Activated CD8-positive, alpha-beta memory T cell treated with anti-CD3 and anti-CD28 coated beads, Interleukin-2, amount 50 U/mL, for 24 hours (primary cell): ENCODE results near the gene ACVR1.

Experiments
- DNase-seq: peaks from one replicate; pipeline ENCODE4 v3.0.0-alpha.2; 2020; ENCODE audit errors: extremely low read depth

Gene ACVR1

DNA sequence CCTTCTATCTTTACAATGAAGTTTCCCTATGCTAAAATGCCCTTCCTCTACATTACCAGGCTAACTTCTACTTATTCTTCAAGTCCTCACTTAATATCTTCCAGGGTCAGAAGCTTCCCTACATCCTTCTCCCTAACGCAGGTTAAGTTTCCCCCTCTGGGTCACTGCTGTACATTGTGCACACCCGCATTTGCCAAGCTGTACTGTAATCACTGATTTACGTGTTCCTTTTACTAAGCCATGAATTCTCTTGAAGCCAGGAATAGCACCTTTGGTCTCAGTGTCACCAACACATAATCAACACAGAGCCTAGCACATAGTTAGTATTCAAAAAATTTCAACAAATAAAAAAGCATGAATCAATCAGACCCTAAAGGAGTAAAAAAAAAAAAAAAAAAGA, 22.3 kb downstream of the ACVR1 start:
- no peak for DNase-seq

DNA sequence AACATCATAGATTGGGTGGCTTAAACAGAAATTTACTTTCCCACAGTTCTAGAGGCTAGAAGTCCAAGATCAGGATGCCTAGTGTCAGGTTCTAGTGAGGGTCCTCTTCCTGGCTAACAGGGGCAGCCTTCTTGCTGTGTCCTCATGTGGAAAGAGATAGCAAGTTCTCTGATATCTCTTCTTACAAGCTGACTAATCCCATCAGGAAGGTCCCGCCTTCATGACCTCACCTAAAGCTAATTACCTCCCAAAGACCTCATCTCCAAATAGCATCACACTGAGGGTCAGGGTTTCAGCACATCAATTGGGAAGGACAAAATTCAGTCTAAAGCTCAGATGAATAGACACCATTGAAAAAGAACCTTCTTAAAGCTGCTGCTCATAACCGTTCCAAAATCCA, 22.9 kb downstream of the ACVR1 start:
- no peak for DNase-seq

DNA sequence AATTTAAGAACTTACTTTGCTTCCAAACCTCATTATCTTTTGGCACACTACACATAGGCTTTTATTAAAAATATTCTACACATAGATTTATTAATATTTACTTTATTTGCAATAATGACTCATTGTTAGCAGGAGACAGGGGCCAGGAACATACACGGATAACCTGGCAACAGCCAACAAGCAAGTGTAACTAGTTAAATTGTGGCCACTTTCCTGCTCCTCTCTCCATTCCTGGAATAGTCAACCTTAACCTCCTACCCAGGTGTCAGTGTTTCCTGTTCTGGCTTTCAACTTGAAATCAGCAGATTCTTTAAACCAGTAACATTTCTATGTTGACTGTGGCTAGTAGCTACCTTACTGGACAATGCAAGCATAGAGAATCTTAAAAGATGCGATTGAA, 26.5 kb downstream of the ACVR1 start:
- DNase-seq = no peak

DNA sequence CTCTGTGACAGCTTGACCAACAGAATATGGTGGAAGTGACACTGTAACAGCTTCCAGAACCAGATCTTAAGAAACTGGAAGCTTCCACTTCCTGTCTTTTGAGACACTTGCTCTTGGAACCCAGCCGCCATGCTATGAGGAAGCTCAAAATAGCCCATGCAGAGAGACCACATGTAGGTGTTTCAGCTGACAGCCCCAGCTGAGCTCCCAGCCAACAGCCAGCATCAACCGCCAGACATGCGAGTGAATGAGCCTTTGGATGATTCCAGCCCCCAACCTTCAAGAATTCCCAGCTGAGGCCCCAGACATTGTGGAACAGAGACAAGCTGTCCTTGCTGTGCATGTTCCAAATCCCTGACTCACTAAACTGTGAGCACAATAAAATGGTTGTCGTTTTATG, 27.9 kb downstream of the ACVR1 start:
- DNase-seq = no peak

DNA sequence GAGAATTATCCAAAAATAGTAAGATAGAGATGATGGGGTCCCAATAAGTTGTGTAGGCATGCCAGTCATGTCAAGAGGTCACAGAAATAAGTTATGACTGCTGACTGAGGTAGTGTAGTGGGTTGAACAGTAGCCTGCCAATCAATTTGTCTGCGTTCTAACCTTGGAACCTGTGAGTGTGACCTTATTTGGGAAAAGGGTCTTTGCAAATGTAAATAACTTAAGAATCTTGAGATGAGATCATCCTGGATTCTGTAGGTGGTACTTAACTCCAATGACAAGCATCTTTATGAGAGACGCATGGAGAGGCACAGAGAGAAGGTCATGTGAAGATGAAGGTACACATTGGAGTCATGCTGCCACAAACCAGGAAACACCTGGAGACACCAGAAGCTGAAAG, 31.0 kb downstream of the ACVR1 start:
- no peak for DNase-seq

DNA sequence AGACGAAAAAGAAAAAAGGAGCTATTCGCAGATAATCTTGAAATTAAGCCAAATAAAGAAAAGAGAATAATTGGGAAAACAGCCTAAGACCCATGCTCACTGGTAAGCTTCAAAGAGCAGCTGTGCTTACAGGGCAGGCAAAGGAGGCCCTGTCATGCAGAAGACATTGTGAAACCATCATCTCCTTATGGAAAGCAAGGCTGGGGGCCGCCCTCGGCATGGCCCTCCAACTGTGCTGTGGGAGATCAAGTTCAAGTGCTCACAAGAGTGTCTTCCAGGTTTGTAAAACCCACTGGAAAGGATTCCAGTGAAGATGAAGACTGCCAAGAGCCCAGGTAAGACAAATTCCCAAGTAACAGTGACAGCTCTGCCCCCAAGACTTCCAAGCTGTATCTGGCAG, 32.2 kb downstream of the ACVR1 start:
- DNase-seq = no peak

DNA sequence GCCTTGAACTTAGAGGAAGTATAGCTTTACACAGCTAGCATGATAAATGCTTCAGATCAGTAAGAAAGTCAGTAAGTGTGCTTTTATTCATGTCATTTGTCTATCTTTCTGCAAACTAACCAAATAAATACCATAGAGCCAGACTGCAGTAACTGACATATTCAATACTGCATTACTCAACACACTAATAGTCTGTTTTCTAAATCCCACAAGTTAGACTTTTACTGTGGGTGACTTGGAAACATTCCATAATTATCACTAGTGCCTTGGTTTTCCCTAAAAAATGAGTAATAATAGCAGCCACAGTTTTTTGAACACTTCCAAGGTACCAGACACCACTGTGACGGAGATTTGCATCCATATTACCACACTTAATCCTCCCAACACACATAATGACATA, 33.0 kb downstream of the ACVR1 start:
- DNase-seq = no peak

DNA sequence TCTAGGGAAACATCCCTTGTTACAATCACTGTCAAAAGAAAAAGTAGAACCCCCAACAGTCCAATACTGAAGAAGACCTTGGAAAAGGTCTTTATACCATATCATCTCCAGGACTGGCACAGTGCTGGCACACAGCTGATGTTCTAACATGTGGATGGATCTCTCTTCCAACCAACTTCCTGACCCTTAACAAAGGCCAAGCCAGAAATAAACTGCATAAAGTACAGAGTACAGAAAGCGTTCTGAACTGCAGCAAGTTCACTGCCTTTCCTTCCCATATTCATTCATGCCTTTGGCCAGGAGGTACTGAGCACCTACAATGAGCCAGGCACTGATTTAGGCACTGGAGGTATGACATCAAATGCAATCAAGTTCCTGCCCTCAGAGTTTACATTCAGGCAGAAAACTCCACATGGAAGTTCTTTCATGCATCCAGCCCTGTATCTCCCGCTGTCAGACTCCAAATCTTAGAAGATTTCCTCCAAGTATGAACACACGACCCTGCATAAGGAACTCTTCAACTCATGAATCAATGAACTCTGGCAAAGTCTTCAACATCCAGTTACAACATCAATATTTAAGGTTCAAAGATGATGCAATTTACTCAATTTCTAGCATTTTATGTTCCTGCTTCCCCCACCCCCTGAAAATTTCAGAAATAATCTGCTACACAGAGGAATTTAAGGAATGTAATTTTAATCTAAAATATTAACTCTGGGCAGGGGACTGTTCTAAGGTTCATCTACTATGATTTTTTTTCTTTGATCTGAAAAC, 33.8 kb downstream of the ACVR1 start:
- no peak for DNase-seq

DNA sequence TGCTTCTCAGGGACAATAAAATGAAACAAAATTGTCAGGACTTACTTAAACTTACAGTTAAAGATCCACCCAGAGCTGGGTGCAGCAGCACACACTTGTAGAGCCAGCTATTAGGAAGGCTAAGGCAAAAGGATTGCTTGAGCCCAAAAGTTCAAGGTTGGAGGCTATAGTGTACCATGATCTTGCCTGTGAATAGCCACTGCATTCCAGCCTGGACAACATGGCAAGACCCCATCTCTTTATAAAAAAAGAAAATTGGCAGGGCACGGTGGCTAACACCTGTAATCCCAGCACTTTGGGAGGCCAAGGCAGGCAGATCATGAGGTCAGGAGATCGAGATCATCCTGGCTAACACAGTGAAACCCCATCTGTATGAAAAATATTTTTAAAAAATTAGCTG, 34.6 kb downstream of the ACVR1 start:
- no peak for DNase-seq

DNA sequence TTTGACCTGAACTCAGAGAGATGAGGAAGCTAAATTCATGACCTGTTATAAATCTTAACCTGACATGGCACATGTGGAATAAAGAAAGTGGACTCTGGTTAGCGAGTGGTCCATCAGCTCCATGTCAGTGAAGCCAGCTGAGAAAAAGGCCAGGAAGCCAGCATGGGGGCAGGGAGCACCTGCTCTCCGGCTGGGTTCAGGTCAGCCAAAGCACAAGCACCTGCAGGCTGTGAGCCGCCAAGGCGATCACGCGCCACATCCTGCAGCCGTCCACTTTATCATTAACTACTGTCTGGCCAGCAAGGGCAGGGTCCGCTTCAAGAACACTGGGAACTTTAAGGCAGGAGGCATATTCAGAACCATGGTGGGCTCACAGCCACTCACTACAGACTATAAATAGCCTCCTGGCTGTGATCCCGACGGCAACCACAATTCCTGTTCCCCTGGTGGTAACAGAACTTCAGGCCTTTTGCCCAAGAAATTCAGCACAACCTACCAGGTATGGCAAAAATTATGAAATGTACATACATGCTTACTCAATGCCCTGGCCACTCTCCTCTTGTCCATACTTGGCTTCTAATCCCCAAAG, 35.5 kb downstream of the ACVR1 start:
- no peak for DNase-seq

DNA sequence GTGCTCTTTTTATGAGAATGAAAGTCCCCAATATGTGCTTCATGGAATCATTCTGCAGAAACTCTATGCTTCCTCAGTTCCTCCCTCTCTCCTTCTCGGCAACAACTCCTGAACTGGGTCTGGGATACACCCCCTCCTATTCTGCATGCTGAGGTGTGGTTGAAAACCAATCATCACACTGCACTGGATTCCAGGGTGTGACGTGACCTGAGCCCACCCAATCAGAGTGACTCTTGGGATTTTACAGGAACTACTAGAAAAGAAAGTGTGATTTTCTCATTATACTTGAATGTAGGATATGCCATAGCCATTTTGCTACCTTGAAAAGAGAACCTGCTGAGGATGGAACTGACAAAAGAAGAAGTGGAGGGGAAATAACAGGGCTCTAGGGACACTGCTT, 36.3 kb downstream of the ACVR1 start:
- DNase-seq = no peak

DNA sequence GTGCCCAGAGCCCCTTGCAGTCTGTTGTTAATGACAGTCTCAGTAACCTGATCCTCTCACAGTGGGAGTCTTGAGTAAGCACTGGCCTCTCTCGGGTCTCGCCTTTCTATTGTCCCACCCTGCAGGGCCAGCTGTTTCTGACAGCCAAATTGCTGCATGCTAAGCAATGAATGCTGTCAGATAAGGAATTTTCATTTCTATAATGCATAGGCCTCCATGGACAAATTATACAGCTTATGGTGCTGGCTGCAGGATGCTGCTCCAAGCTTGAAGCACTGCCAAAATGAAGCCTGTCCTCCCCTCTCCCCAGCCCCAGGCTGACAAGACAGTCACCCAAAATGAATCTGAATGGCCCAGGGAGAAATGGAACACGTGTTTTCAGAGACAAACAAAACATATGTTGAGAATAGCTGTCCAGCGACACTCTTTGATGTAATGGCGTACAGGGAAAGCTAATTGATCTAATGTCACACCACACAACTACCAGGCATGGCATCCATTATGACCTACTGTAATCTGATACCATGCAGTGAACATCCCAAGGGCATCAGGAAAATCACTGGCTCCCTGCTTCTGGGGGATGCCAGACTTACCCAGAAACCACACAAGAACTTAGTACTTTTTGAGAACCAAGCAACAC, 36.8 kb downstream of the ACVR1 start:
- DNase-seq = no peak

DNA sequence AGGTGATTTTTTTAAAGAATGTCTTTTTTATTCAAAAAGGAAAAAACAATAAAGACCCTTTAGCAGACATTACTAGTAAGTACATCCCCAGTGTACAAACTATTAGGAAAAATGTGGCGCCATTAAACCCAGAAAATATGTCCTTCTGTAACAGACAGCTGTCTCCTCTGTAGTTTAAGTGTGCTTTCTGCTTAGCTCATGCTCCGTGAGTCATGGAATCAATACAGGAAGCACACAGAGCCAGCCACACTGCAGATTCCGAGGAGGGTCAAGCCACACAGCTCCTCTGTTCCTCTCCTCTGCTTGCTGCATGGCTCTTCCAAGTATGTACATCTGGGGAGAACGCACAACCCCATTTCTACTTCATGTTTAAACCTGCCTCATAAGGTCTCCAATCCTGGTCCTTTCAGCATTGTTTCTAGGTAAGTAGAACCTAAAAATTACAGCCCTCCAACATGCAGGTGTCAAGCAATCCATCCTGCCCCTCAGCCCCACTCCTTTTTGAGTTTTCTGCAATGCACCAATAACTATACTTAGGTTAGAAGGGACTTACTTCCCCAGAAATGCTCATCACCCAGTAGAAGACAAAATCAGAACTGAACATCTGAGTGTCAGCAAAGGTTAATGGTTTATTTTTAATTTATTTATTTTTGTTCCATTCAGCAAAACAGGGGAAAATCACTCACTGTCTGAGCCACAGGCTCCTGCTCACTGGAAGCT, 37.5 kb downstream of the ACVR1 start:
- no peak for DNase-seq

DNA sequence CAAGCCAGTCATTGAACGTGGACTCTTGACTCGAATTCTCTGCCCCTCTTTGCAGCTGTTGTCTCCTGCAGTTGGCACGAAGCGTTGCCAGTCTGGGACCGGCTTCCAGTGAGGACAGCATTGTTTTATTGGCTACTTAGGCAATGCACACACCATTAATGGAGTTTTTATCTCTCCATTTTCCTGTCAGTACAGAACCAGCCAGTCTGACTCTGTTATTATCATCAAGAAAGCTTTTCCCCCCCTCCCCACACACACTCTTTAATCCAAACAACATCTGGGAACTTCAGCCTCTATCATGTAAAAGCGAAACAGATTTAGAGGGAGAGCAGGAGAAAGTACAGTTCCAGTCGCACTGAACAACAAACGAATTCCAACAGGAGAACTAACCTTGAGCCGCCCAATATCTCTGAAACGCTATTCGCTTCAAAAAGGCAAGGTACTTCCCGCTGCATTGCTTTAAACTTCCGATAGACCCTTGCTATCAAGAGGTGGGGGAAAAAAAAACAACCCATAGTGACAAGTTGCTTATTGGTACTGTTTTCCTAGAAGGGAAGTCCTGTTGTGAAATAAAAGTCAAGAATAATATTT, 38.2 kb downstream of the ACVR1 start:
- DNase-seq = no peak

DNA sequence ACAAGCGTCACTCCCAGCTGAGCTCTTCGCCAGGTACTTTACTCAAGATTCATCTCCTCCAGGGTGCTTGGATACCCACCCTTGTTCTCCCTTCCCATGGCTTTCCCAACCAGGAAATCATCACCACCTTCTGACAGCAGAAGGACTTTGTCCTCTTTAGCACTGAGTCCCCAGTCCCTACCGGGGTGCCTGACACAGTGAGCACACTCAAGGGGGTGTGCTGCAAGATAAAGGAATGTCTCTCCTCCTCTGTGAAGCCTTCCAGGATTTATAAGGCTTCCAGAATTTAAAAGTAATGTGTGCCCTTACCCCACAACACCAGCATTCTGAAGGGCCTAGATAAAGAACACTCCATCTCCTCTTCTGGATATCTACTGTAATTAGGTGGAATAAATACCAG, 39.6 kb downstream of the ACVR1 start:
- no peak for DNase-seq

DNA sequence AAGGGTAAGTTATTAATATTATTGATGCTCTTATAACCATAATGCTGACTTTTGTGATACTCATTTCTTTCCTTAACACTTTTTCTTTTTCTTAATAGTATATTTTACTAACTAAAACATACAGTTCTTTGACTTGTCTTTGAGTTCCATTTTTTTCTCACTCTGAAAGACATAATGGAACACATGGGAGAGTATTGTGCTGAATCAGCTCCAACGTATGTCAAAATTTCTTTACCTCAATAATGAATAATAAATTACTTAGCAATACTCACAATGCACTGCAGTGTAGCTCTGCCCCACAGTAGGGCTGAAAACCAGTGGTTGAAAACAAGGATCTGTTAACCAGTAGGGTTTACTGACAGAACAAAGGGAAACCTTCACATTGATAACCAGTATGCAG, 40.7 kb downstream of the ACVR1 start:
- DNase-seq = no peak

DNA sequence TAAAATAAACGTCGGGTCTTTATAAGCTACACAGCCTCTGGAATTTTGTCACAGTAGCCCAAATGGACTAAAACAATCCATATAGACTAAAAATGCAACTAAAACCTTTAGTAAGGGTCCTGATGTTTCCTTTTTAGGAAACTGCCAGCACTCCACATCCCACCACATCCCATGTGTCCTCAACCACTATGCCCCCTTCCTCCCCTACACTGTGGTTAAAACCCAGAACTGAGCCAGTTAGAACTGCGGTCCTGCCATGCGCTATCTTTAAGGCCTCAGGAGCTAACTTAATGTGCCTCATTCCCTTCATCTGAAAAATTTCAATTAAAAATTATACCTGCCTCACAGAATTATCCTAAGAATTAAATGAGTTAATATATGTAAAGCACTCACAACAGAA, 41.1 kb downstream of the ACVR1 start:
- no peak for DNase-seq

DNA sequence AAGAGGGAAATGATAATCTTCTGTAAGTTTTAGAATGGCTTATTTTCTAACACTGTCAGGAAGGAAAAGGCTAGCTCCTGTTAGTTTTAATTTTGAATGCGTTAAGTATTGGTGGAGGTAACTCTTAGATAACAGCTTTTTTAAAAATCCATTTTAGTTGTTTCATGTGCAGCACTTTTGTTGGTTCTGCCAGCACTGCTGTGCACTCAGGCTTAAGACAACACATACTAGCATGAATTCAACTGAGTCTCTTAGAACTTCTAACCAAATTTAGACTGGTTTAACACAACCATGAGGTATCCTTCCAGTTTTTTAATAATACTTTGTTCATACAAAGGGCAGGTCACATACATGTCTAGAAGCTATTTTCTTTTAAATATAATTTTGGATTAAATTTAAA, 42.4 kb downstream of the ACVR1 start:
- DNase-seq = no peak

DNA sequence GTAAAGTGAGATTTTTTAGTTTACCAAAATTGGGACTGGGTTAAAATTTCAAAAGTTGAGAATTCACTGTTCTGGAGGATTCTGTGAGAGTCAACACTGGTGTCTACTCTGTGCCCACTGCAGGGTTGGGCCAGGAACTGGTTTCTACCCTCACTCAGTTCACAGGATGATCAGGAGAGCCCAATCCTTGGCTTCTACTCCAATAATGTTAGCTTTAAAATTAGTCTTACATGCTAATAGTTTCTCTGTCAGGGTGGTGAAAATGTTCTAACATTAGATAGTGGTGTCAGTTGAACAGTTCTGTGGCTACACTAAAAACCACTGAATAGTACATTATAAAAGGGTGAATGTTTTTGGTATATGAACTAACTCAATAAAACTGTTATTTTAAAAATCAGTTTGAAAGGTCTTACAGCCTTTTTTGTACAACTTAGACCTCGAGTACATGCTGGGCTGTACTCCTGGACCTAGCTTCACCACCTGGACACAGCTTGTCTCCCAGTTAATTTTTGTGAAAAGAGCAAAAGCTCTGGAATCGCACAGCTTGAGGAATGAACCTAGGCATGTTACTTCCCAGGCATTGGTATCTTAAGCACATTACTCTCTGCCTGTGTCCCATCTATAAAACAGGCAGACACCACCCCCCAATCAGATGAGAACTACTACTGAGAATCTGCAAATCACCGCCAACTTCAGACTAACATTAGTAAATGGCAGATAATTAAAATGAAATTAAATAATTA, 44.4 kb downstream of the ACVR1 start:
- no peak for DNase-seq

DNA sequence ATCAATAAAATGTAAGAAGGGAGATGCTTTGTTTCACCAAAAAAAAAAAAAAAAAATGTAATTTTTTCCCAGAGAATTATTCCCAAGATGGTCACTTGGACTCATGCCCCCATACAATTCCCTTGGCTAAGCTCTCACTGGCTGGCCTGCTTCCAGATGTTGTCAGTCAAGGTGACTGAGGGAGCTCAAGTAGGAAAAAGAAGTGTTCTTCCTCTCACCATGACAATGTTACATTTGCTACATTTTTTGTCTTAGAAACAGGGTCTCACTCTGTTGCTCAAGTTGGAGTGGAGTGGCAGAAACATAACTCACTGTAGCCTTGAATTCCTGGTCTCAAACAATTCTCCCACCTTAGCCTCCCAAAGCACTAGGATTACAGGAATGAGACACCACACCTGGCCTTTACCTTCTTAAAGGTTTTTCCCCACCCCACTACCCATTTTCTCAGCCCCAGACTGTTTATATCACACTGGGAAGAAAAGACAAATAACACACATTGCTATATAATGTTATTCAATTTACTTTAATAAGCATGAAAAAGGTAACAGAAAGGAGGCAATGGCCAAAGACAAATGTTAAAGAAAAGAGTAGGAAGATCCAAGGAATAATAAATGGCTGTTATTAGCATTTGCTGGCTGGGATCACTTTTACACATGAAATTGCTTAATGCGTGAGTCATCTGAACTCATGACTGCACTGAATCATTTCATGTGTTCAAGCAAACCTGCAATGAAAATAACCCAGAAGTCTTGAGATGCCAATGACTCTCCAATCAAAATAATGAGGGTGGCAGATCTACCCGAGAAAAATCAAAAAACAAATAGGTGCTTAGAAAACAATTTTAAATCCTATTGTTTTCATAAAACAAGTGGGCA, 45.2 kb downstream of the ACVR1 start:
- no peak for DNase-seq

DNA sequence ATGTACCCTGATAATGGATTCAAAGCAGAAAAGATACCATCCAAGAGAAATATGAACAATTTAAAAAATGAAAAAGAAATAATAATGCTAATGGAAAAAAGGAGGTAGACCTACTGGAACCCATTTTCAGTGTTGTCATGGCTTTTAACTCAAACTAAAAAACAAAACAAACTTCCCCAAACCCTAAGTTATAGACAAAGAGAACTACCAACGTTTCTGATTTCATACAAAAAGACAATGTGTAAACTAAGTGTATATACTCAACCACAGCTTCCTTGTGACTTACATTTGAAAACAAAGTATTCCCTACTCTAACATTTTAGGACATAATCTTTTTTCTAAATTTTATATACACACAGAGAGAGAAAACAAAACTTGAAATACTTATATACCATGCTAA, 45.9 kb downstream of the ACVR1 start:
- no peak for DNase-seq
